ENCODE measurements around the gene WDR59.
"Not testable (repeated sequence)": the region's sequence is repeated elsewhere in the genome, so short reads cannot be mapped to it uniquely, and the experiment has no call there.

WDR59 gene

GRCh38 chr16:75028544-75029135 lies 43.7 kb upstream of the WDR59 start:
- H3K9me2 ChIP-seq (replicated peaks; ENCODE audit: insufficient read depth, low read length), result no peaks in the 10 kb centered on the region
- H3K36me3 ChIP-seq (replicated peaks; ENCODE audit: insufficient read depth, low read length), result no peaks in the 10 kb centered on the region
- DNase-seq, result no peak
- no peaks in the 10 kb centered on the region for H4K20me1 ChIP-seq (ENCODE audit: insufficient read depth, low read length)
- H3K9ac ChIP-seq (ENCODE audit: low read length), result no peak overlapping the region
- H3K79me2 ChIP-seq (ENCODE audit: low read length), result no peaks in the 10 kb centered on the region
- no peaks in the 10 kb centered on the region for H3K9me3 ChIP-seq (replicated peaks; ENCODE audit: insufficient read depth, low read length)
- no peaks in the 10 kb centered on the region for H3K27me3 ChIP-seq (replicated peaks; ENCODE audit: insufficient read depth, low read length)
- no peak overlapping the region for H2AFZ ChIP-seq (ENCODE audit: low read length)
- H3K4me1 ChIP-seq (ENCODE audit: low read length), result no peaks in the 10 kb centered on the region
- H3F3A ChIP-seq (ENCODE audit: insufficient read depth, low read length), result no peaks in the 10 kb centered on the region
- no peak overlapping the region for H3K4me2 ChIP-seq (ENCODE audit: low read depth, low read length)
- no peak overlapping the region for H3K4me3 ChIP-seq (ENCODE audit: low read length)
- TF ChIP-seq EZH2phosphoT487 (IDR thresholded peaks at IDR 0.05; ENCODE audit: low read length), result no peak
- no peak for TF ChIP-seq CTCF (IDR thresholded peaks at IDR 0.05; ENCODE audit: low read length)
- no peak for TF ChIP-seq EZH2 (optimal IDR thresholded peaks at IDR 0.05; ENCODE audit: low read depth, low read length)
- no peak overlapping the region for H3K27ac ChIP-seq (ENCODE audit: low read length)

DNA sequence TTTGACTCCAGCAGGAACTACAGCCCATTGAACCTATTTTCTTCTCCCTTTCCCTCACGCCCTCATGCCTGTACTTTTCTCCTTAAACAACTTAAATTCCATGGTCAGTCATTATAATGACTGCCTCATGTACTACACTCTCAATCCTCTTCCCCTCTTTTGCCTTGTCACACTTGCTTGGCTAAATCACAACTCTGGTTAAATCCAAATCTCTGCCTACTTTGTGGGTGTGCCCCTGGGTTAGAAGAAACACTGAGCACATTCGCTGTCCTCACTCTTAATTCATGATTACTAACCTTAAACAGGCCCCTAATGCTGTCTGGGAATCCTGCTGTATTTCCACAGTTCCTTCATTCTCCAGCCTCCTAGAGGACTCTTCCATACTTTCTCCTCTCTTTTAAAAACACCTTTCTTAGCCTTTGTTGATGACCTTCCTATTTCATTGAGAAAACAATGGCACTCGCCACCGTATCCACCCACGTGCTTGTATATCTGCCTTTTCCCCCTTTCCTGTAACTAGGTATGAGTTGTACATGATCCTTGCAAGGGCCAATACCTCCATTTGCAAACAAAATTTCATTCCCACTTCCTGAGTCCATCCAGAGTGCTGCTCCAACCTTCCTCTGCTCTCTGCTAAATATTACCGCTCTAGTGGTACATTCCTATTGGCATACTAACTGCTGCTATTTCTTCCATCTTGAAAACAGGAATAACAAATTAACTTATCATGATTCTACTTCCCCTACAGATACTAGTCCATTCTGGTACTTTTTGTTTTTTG lies 42.8 kb upstream of the WDR59 start:
- no peaks in the 10 kb centered on the region for H3K9me2 ChIP-seq (replicated peaks; ENCODE audit: insufficient read depth, low read length)
- no peaks in the 10 kb centered on the region for H3K4me1 ChIP-seq (ENCODE audit: low read length)
- no peak overlapping the region for H3K4me3 ChIP-seq (ENCODE audit: low read length)
- TF ChIP-seq EZH2 (optimal IDR thresholded peaks at IDR 0.05; ENCODE audit: low read depth, low read length), result no peak
- TF ChIP-seq CTCF (IDR thresholded peaks at IDR 0.05; ENCODE audit: low read length), result no peak
- TF ChIP-seq EZH2phosphoT487 (IDR thresholded peaks at IDR 0.05; ENCODE audit: low read length), result no peak
- no peaks in the 10 kb centered on the region for H4K20me1 ChIP-seq (ENCODE audit: insufficient read depth, low read length)
- no peaks in the 10 kb centered on the region for H3K27me3 ChIP-seq (replicated peaks; ENCODE audit: insufficient read depth, low read length)
- no peaks in the 10 kb centered on the region for H3K79me2 ChIP-seq (ENCODE audit: low read length)
- DNase-seq, result no peak
- no peaks in the 10 kb centered on the region for H3K36me3 ChIP-seq (replicated peaks; ENCODE audit: insufficient read depth, low read length)
- H3K27ac ChIP-seq (ENCODE audit: low read length), result no peak overlapping the region
- H2AFZ ChIP-seq (ENCODE audit: low read length), result no peak overlapping the region
- no peaks in the 10 kb centered on the region for H3K9me3 ChIP-seq (replicated peaks; ENCODE audit: insufficient read depth, low read length)
- no peaks in the 10 kb centered on the region for H3F3A ChIP-seq (ENCODE audit: insufficient read depth, low read length)
- no peak overlapping the region for H3K4me2 ChIP-seq (ENCODE audit: low read depth, low read length)
- H3K9ac ChIP-seq (ENCODE audit: low read length), result no peak overlapping the region

GRCh38 chr16:75026892-75027391 lies 42.0 kb upstream of the WDR59 start:
- Histone ChIP-seq H4K20me1 (ENCODE audit: insufficient read depth, low read length) (no peaks in the 10 kb centered on the region), H3K36me3 (replicated peaks; ENCODE audit: insufficient read depth, low read length) (no peaks in the 10 kb centered on the region), H2AFZ (ENCODE audit: low read length) (no peak overlapping the region), H3K9me3 (replicated peaks; ENCODE audit: insufficient read depth, low read length) (no peaks in the 10 kb centered on the region), H3K79me2 (ENCODE audit: low read length) (no peaks in the 10 kb centered on the region), H3K27ac (ENCODE audit: low read length) (no peak overlapping the region), H3K27me3 (replicated peaks; ENCODE audit: insufficient read depth, low read length) (no peaks in the 10 kb centered on the region), H3F3A (ENCODE audit: insufficient read depth, low read length) (no peaks in the 10 kb centered on the region), H3K4me1 (ENCODE audit: low read length) (no peaks in the 10 kb centered on the region), H3K9ac (ENCODE audit: low read length) (no peak overlapping the region), H3K4me3 (ENCODE audit: low read length) (no peak overlapping the region), H3K4me2 (ENCODE audit: low read depth, low read length) (no peak overlapping the region), H3K9me2 (replicated peaks; ENCODE audit: insufficient read depth, low read length) (no peaks in the 10 kb centered on the region)
- TF ChIP-seq EZH2 (optimal IDR thresholded peaks at IDR 0.05; ENCODE audit: low read depth, low read length) (no peak), CTCF (IDR thresholded peaks at IDR 0.05; ENCODE audit: low read length) (no peak), EZH2phosphoT487 (IDR thresholded peaks at IDR 0.05; ENCODE audit: low read length) (no peak)
- no peak for DNase-seq

GRCh38 chr16:75026239-75026891 lies 41.4 kb upstream of the WDR59 start:
- not testable (repeated sequence) for H3K27ac ChIP-seq (ENCODE audit: low read length); H3K79me2 ChIP-seq (ENCODE audit: low read length); H4K20me1 ChIP-seq (ENCODE audit: insufficient read depth, low read length); DNase-seq; H3K4me3 ChIP-seq (ENCODE audit: low read length); H3K36me3 ChIP-seq (replicated peaks; ENCODE audit: insufficient read depth, low read length); H3K9me2 ChIP-seq (replicated peaks; ENCODE audit: insufficient read depth, low read length); H3K4me1 ChIP-seq (ENCODE audit: low read length); H3F3A ChIP-seq (ENCODE audit: insufficient read depth, low read length); H3K4me2 ChIP-seq (ENCODE audit: low read depth, low read length); H2AFZ ChIP-seq (ENCODE audit: low read length); H3K9ac ChIP-seq (ENCODE audit: low read length); H3K27me3 ChIP-seq (replicated peaks; ENCODE audit: insufficient read depth, low read length); H3K9me3 ChIP-seq (replicated peaks; ENCODE audit: insufficient read depth, low read length)
